WTC11 (cell line): ENCODE results near the gene ACBD7.

Experiments used
- AFF4 ChIP-seq: sonication (generic); formaldehyde crosslinking; IDR thresholded peaks from 2 replicates; pipeline ENCODE4 v1.8.1; 2023; ENCODE audit warnings: mild to moderate bottlenecking, missing genetic modification reagents, borderline replicate concordance
- ATF1 ChIP-seq: sonication (generic); formaldehyde crosslinking; IDR thresholded peaks from 2 replicates; pipeline ENCODE4 v1.8.1; 2023; ENCODE audit warnings: mild to moderate bottlenecking, moderate library complexity, missing genetic modification reagents
- ATF2 ChIP-seq: sonication (generic); formaldehyde crosslinking; IDR thresholded peaks from 2 replicates; pipeline ENCODE4 v1.8.1; 2022; ENCODE audit warnings: low read depth, missing genetic modification reagents, borderline replicate concordance
- CREB1 ChIP-seq: sonication (generic); formaldehyde crosslinking; IDR thresholded peaks from 2 replicates; pipeline ENCODE4 v1.8.0; 2023; ENCODE audit warnings: mild to moderate bottlenecking, missing genetic modification reagents
- CTCF ChIP-seq: fragments of 200-600 bp; IDR thresholded peaks from 2 replicates; pipeline ENCODE4 v1.8.0; 2022; ENCODE audit warnings: antibody characterized with exemption
- ELF4 ChIP-seq: sonication (generic); formaldehyde crosslinking; IDR thresholded peaks from 2 replicates; pipeline ENCODE4 v1.8.1; 2022; ENCODE audit warnings: low read depth, mild to moderate bottlenecking, moderate library complexity, missing genetic modification reagents
- SP1 ChIP-seq: sonication (generic); formaldehyde crosslinking; conservative IDR thresholded peaks from 2 replicates; pipeline ENCODE4 v1.8.1; 2022; ENCODE audit warnings: missing genetic modification reagents
- USF1 ChIP-seq: sonication (generic); formaldehyde crosslinking; IDR thresholded peaks from 2 replicates; pipeline ENCODE4 v1.8.0; 2022; ENCODE audit warnings: mild to moderate bottlenecking, missing genetic modification reagents
- ZNF396 ChIP-seq: fragments of 250-450 bp; sonication (Bioruptor Pico); IDR thresholded peaks from 2 replicates; pipeline ENCODE4 v1.8.0; 2021; ENCODE audit warnings: mild to moderate bottlenecking, moderate library complexity, borderline replicate concordance

- no peak for TF ChIP-seq CTCF
- TF ChIP-seq CREB1 (CRISPR knock-in tag) = no peak
- TF ChIP-seq SP1 (CRISPR knock-in tag) = no peak
- TF ChIP-seq AFF4 (CRISPR knock-in tag) = no peak
- TF ChIP-seq ELF4 (CRISPR knock-in tag) = no peak
- no peak for TF ChIP-seq ZNF396
- TF ChIP-seq USF1 (CRISPR knock-in tag) = no peak
- no peak for TF ChIP-seq ATF2 (CRISPR knock-in tag)
- TF ChIP-seq ATF1 (CRISPR knock-in tag) = no peak
Observed at GRCh38 chr10:15124190-15124589, 35.6 kb upstream of the ACBD7 start.
